ENCODE data around the gene CEP170B.

GRCh38 chr14:104891664-104892530, 26.8 kb downstream of the CEP170B start:
- TF ChIP-seq CTCF (IDR thresholded peaks at IDR 0.05; ENCODE audit: low read depth, low read length, missing input control) (no peak), RAD21 (IDR thresholded peaks at IDR 0.05) (no peak), ATF3 (IDR thresholded peaks at IDR 0.05) (no peak)
